Fibroblast of lung (primary cell): Measurements from ENCODE around the gene UBR3.

ENCODE experiments used
- EZH2 ChIP-seq: IDR thresholded peaks from 2 replicates; pipeline ENCODE4 v1.5.1; 2012; ENCODE audit warnings: low read length, control low read depth, mild to moderate bottlenecking; ENCODE audit errors: missing control alignments
- TF ChIP-seq, protein P1 (sequence below), 2 donors: IDR thresholded peaks in 1 of 2; conservative IDR thresholded peaks in 1 of 2; 1 replicate in 1 of 2; 2 replicates in 1 of 2; pipeline ENCODE4 v1.5.1; 2011 to 2012; ENCODE audit warnings: low read length in 2 of 2, control low read depth in 1 of 2, inconsistent platforms in 1 of 2, low read depth in 1 of 2, mild to moderate bottlenecking in 1 of 2

GRCh38 chr2:169895294-169895985 is 68.2 kb downstream of the UBR3 start:
- TF ChIP-seq, protein P1, sequence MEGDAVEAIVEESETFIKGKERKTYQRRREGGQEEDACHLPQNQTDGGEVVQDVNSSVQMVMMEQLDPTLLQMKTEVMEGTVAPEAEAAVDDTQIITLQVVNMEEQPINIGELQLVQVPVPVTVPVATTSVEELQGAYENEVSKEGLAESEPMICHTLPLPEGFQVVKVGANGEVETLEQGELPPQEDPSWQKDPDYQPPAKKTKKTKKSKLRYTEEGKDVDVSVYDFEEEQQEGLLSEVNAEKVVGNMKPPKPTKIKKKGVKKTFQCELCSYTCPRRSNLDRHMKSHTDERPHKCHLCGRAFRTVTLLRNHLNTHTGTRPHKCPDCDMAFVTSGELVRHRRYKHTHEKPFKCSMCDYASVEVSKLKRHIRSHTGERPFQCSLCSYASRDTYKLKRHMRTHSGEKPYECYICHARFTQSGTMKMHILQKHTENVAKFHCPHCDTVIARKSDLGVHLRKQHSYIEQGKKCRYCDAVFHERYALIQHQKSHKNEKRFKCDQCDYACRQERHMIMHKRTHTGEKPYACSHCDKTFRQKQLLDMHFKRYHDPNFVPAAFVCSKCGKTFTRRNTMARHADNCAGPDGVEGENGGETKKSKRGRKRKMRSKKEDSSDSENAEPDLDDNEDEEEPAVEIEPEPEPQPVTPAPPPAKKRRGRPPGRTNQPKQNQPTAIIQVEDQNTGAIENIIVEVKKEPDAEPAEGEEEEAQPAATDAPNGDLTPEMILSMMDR (conservative IDR thresholded peaks at IDR 0.05 in 1 of 2, IDR thresholded peaks at IDR 0.05 in 1 of 2; ENCODE audit: low read depth in 1 of 2, low read length in 2 of 2), result no peak
- TF ChIP-seq EZH2, result no peak
